ENCODE data around the gene STK10.

Gene STK10

DNA sequence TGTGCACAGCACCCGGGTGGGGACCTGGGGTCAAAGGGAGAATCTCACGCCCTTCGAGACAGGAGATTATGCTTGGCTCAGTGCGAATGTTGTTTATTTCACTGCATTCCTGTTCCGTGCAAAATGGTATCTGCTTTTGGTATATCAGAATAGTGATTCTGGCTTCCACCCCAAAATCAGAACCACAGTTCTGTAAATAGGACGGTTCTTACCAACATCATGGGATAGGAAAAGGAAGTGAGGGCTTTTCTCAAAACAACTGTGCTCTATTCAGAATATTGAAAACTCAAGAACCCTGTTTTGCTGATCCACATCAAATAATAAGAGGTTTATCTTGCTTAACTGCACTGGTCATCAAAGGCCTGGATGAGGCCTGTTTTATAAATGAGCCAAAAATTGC lies 129.9 kb downstream of the STK10 start:
- TF ChIP-seq, protein P1, sequence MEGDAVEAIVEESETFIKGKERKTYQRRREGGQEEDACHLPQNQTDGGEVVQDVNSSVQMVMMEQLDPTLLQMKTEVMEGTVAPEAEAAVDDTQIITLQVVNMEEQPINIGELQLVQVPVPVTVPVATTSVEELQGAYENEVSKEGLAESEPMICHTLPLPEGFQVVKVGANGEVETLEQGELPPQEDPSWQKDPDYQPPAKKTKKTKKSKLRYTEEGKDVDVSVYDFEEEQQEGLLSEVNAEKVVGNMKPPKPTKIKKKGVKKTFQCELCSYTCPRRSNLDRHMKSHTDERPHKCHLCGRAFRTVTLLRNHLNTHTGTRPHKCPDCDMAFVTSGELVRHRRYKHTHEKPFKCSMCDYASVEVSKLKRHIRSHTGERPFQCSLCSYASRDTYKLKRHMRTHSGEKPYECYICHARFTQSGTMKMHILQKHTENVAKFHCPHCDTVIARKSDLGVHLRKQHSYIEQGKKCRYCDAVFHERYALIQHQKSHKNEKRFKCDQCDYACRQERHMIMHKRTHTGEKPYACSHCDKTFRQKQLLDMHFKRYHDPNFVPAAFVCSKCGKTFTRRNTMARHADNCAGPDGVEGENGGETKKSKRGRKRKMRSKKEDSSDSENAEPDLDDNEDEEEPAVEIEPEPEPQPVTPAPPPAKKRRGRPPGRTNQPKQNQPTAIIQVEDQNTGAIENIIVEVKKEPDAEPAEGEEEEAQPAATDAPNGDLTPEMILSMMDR (IDR thresholded peaks at IDR 0.05; ENCODE audit: borderline replicate concordance, extremely low read depth, low read length, poor library complexity, severe bottlenecking), result no peak
- no peak for TF ChIP-seq EZH2 (IDR thresholded peaks at IDR 0.05; ENCODE audit: borderline replicate concordance, low read depth, low read length, severe bottlenecking)
- no peak for ATAC-seq (ENCODE audit: insufficient read depth, low read depth)

GRCh38 chr5:172055996-172056395 lies 132.0 kb downstream of the STK10 start:
- no peaks in the 10 kb centered on the region for H4K20me1 ChIP-seq (ENCODE audit: insufficient read depth, low read length)
- H3K4me2 ChIP-seq (ENCODE audit: insufficient read depth, low read length), result no peak overlapping the region
- no peak for DNase-seq
- H3K27me3 ChIP-seq (ENCODE audit: insufficient read depth, low read length, poor library complexity), result no peaks in the 10 kb centered on the region
- no peak for ATAC-seq (ENCODE audit: insufficient read depth, low read depth)
- H3K9ac ChIP-seq (ENCODE audit: low read depth, low read length), result no peak overlapping the region
- H2AFZ ChIP-seq (ENCODE audit: low read depth, low read length), result no peak overlapping the region
- H3K79me2 ChIP-seq (ENCODE audit: insufficient read depth, low read length), result no peaks in the 10 kb centered on the region
- H3K9me3 ChIP-seq (ENCODE audit: insufficient read depth, low read length, severe bottlenecking), result no peaks in the 10 kb centered on the region
- no peak overlapping the region for H3K4me3 ChIP-seq (ENCODE audit: low read depth in 1 of 2, low read length in 2 of 2)
- H3K36me3 ChIP-seq (ENCODE audit: insufficient read depth, low read length), result peaks cover 51% of the 10 kb centered on the region
- no peak for TF ChIP-seq EZH2 (IDR thresholded peaks at IDR 0.05; ENCODE audit: borderline replicate concordance, low read depth, low read length, severe bottlenecking)
- TF ChIP-seq, protein P1 (IDR thresholded peaks at IDR 0.05; ENCODE audit: borderline replicate concordance, extremely low read depth, low read length, poor library complexity, severe bottlenecking), result no peak
- no peak overlapping the region for H3K27ac ChIP-seq (ENCODE audit: low read length)
- H3K4me1 ChIP-seq (ENCODE audit: insufficient read depth, low read length), result no peaks in the 10 kb centered on the region

More for the DNA sequence above, 129.9 kb downstream of the STK10 start:
- no peak overlapping the region for H3K4me2 ChIP-seq (ENCODE audit: insufficient read depth, low read length)
- H3K9me3 ChIP-seq (ENCODE audit: insufficient read depth, low read length, severe bottlenecking), result no peaks in the 10 kb centered on the region
- no peaks in the 10 kb centered on the region for H4K20me1 ChIP-seq (ENCODE audit: insufficient read depth, low read length)
- H3K9ac ChIP-seq (ENCODE audit: low read depth, low read length), result no peak overlapping the region
- no peaks in the 10 kb centered on the region for H3K4me1 ChIP-seq (ENCODE audit: insufficient read depth, low read length)
- H3K27ac ChIP-seq (ENCODE audit: low read length), result no peak overlapping the region
- H3K79me2 ChIP-seq (ENCODE audit: insufficient read depth, low read length), result no peaks in the 10 kb centered on the region
- no peaks in the 10 kb centered on the region for H3K27me3 ChIP-seq (ENCODE audit: insufficient read depth, low read length, poor library complexity)
- H3K36me3 ChIP-seq (ENCODE audit: insufficient read depth, low read length), result peaks cover 46% of the 10 kb centered on the region
- DNase-seq, result no peak
- H3K4me3 ChIP-seq (ENCODE audit: low read depth in 1 of 2, low read length in 2 of 2), result no peak overlapping the region
- H2AFZ ChIP-seq (ENCODE audit: low read depth, low read length), result no peak overlapping the region

DNA sequence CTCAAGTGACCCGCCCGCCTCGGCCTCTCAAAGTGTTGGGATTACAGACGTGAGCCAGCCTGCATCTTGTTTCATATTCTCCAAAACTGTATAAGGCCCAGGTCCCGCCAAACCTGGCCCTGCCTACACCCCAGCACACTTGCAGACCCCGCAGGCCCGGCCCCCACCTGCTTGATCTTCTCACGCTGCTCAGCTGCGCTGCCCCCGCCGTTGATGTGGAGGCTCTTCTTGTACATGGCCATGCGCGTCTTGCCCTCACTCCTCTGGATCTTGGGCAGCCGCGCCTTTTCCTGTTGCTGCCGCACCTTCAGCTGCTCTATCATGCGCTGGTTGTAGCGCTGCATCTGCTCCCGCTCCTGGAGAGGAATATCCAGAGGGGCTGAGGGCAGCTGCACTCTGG lies 132.6 kb downstream of the STK10 start:
- Histone ChIP-seq H2AFZ (ENCODE audit: low read depth, low read length) (no peak overlapping the region), H3K4me2 (ENCODE audit: insufficient read depth, low read length) (no peak overlapping the region), H3K27ac (ENCODE audit: low read length) (no peak overlapping the region), H3K4me3 (ENCODE audit: low read depth in 1 of 2, low read length in 2 of 2) (no peak overlapping the region), H3K36me3 (ENCODE audit: insufficient read depth, low read length) (peaks cover 50% of the 10 kb centered on the region), H4K20me1 (ENCODE audit: insufficient read depth, low read length) (no peaks in the 10 kb centered on the region), H3K9ac (ENCODE audit: low read depth, low read length) (no peak overlapping the region), H3K4me1 (ENCODE audit: insufficient read depth, low read length) (no peaks in the 10 kb centered on the region), H3K27me3 (ENCODE audit: insufficient read depth, low read length, poor library complexity) (no peaks in the 10 kb centered on the region), H3K79me2 (ENCODE audit: insufficient read depth, low read length) (no peaks in the 10 kb centered on the region), H3K9me3 (ENCODE audit: insufficient read depth, low read length, severe bottlenecking) (no peaks in the 10 kb centered on the region)
- DNase-seq (no peak), ATAC-seq (ENCODE audit: insufficient read depth, low read depth) (no peak)
- TF ChIP-seq, protein P1 (IDR thresholded peaks at IDR 0.05; ENCODE audit: borderline replicate concordance, extremely low read depth, low read length, poor library complexity, severe bottlenecking), result no peak
- TF ChIP-seq EZH2 (IDR thresholded peaks at IDR 0.05; ENCODE audit: borderline replicate concordance, low read depth, low read length, severe bottlenecking), result no peak
